Activated gamma-delta T cell treated with anti-CD3 and anti-CD28 coated beads, Interleukin-2, amount 50 U/mL, for 16 hours (primary cell): ENCODE results near the gene GALNT18.
"Not testable (repeated sequence)": the region's sequence is repeated elsewhere in the genome, so short reads cannot be mapped to it uniquely, and the experiment has no call there.

ENCODE experiments used
- DNase-seq: peaks from one replicate; pipeline ENCODE4 v3.0.0-alpha.2; 2020; ENCODE audit warnings: low read depth

Gene GALNT18

DNA sequence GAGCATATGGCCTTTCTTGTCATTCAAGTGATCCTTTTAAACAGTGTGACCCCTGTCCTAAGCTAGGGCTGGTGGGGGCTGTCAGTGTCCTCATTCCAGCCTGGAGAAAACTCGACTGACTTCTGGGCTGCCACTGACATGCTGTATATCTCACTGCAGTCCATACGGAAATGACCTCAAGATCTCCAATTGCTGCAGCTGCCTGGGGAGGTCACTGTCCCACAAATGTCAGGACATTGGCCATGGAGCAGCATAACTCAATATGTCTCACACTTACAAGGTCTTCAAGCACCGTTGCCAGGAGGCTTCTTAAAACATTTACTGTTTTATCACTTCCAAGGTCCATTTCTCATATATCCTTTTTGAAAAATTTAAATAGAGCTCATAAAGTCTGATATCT, 240.9 kb downstream of the GALNT18 start:
- DNase-seq: no peak

DNA sequence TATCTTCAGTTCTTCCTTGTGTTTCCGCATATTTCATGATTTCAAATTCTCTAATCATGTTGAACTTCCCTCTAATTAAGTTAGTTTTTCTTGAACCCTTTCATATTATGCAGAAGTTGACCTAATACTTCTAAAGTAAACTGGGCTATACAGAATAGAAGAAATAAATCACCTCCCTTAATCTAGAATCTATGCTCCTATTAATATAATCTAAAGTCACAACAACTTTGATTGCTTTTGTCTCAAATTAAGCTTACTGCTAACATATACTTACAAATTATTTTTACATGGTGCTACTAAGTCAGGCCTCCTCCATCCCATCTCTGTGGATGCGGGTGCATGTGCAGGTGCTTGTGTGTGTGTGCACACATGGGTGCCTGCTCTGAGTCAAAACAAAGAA, 241.5 kb downstream of the GALNT18 start:
- DNase-seq: no peak

DNA sequence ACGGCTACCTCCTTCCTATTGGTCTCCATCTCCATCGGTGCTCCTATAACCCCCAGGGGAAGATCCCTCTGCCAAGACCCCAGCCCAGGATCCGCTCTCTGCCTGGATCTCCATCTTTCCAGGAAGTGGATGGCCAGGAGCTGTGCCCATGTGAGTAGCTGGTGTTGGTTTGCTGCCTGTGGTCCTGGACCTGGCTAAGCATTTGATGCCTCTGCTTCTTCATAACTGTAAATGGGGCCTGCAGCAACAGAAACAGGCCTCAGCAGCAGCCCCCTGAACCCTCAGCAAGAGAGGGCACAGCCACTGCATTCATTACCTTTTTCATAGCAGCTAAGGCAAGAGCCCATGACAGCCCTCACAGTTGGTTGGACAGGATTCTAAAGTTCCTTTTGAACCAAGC, 242.1 kb downstream of the GALNT18 start:
- DNase-seq: no peak

DNA sequence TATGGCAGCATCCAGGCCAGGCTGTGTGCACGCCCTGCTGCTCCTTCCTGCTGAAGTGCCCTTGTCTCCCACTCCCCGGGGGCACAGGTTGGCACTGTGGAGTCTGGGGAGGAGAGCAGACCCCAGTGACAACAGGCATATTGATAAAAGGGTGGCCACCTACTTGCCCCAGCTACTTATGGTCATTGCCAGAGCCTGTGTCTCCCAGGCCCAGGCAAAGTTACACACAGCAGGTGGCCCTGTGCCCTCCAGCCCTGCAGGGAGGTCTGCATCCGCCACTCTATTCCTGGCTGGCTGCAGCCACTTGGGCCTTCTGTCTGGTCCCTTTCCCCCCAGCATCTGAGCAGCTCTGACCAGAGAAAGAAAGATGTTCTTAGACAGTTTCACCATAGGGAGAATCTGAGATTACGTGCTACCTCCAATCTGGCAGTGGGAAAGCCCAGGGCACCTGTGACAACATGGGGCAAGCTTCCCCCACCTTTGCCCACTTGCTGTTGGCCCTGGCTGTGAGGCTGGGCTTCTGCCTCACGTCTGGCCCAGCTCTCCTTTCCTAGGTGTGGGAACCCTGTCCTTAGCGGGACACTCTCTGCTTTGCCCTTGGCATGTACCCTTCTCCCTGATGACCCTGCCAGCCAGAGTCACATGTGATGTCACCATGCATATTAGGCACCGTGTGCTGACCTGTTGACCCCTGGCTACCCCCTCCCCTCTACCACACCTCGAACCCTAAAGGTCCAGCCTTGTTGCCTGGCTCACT, 243.4 kb downstream of the GALNT18 start:
- DNase-seq: no peak

DNA sequence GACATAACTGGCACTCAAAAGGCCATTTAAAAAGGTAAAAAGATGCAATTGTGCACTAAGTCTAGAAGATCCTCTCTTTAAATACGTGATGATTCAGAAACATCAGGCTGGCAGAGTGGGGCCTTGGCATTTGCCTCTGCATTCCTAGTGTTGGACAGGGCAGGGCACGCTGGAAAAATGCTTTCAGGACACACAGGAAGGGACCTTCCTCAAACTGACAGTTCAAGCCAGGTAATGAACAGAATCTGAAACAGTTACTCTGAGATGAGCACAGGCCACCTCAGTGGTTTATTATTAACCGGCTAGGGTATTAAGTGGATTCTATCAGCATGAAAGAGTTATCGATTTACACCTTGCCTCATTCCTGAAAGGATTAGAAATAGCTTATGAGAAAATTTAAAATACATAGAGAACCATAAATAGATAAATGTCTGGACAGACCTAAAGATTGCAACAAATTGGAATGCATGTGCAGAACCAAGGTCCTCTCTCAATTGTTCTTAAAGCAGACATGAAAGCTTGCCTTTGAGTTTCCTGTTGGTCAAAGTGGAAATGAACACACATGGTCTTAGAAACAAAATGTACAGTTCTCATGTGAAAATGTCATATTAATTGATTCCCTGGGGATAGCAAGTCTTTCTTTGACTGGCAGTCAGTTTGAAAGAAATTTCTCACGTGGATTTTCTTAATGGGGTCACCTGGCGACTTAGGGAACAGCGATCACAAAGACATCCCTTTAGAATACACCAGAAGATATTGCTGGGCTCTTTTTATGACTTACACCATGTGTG, 247.3 kb downstream of the GALNT18 start:
- no peak for DNase-seq

DNA sequence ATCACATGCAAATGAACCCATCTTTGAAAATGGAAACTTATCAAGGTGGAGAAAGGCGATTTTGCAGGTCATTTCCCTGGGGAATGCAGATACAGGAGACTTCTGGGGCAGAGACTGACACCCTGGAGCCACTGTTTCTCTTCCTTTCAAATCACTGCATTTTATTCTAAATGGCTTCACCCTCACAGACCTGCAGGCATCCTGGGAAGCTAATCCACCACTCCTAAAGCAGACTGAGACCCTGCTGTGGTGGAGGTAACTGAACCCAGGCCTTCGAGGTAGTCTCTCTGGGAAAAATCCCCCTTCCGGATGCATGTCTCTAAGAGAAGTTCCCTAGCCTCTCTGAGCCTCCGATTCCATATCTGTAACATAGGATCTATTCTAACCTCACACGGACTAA, 247.9 kb downstream of the GALNT18 start:
- no peak for DNase-seq

GRCh38 chr11:11372461-11372860, 249.3 kb downstream of the GALNT18 start:
- DNase-seq: no peak

DNA sequence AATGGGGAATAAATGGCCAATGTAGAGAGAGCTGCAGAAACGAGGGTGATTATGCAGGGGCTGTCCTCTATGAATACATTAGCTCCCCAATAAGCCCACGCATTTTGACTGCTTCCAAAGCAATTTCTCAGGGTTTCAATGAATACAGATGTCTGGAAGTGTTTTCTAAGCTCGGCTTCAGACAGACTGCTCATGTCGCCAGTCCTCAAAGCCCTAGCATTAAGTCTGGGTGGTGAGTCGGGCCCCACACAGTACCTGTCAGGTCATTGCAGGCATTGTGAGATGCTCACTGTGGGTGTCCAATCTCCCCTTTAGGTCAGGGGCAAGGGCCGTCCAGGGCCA, 250.9 kb downstream of the GALNT18 start:
- no peak for DNase-seq

GRCh38 chr11:11370255-11370961, 251.4 kb downstream of the GALNT18 start:
- DNase-seq: no peak

DNA sequence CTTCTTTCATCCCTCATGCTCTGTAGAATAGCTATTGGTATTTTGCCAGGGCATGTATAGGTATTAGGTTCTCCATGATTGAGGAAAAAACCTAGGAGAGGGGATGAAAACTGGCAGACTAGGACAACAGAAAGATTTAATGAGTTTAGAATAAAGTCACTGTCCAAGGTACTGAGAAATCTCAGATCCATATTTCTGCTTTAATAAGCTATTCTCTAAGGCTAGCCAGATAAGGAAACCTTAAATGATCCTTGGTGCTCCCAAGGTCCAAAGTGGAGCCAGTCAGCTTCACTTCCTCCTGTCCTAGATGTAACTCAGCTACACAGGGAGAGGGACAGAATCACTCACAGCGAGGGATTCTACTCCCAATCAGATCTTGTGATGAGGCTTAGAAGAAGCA, 255.0 kb downstream of the GALNT18 start:
- DNase-seq: no peak

GRCh38 chr11:11363674-11364073, 258.1 kb downstream of the GALNT18 start:
- DNase-seq: no peak

- no peak for DNase-seq
These were observed 262.2 kb downstream of the GALNT18 start for GRCh38 chr11:11359611-11360010.

GRCh38 chr11:11356842-11357241, 265.0 kb downstream of the GALNT18 start:
- no peak for DNase-seq

DNA sequence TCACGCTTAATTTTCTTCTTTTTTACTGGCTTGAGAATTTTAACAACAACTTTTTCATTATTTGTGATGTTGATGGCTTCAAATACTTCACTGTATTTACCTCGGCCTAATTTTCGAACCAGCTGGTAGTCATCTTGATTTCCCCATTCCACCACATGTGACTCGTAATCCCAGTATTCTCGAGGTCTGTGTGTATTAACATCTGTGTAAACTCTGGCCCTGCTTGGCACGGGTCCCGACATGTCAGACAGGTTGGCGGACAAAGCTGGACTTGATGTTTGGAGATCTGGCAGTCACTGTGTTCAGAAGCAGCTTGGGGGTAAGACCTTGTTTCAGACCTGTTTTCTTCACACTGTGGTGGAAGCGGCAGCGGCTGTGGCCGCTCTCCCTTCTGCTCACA, 268.9 kb downstream of the GALNT18 start, which contains the start of gene CSNK2A3:
CSNK2A3 (minus strand) TSS at position 373 of the 400 bp plus-strand sequence; CDS start at position 242, 131 bp downstream.
- not testable (repeated sequence) for DNase-seq

DNA sequence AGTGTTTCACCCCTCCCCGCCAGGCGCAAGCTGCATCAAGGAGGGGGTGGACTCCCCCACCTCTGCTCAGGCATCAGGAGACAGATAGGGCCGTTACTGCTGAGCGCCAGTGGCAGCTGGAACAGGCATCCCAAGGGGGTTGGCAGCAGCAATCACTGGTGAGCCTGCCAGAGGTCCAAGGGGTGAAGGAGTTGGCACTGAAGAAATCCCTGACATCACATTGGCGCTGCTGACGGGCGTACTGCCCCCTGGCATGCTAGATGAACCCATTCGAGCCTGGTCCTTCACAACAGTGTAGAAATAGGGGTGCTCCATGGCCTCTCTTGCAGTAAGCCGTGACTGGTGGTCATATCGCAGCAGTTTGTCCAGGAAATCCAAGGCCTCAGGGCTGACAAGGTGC, 270.0 kb downstream of the GALNT18 start:
- not testable (repeated sequence) for DNase-seq

- no peak for DNase-seq
These were observed 270.7 kb downstream of the GALNT18 start for GRCh38 chr11:11351042-11351586.

DNA sequence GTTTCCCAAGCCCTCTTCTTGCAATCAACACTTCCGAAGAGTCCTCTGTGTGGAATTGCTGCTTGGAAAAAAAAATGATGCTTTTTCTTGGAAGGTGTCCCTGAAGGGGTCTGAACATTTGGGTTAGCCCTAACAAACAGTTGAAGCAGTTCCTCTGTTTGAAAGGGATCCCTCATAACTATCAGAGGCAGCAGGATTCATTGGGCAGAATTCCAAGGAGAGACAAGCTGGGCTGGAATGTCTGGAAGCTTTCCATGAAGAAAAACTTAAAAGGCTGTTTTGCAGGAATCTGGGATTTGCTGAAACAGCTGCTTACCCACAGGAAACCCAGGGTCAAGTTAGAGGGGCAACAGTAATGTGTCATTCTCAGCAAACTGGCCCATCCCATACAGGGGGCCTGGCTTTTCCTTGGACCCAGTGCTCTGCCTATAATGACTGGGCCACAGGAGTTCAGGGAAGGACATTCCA, 271.9 kb downstream of the GALNT18 start:
- DNase-seq: no peak

- DNase-seq: no peak
These were observed 272.5 kb downstream of the GALNT18 start for GRCh38 chr11:11349106-11349825.

- DNase-seq: no peak
These were observed 273.5 kb downstream of the GALNT18 start for GRCh38 chr11:11348303-11348702.

- DNase-seq: no peak
These were observed 274.2 kb downstream of the GALNT18 start for GRCh38 chr11:11347592-11347991.

DNA sequence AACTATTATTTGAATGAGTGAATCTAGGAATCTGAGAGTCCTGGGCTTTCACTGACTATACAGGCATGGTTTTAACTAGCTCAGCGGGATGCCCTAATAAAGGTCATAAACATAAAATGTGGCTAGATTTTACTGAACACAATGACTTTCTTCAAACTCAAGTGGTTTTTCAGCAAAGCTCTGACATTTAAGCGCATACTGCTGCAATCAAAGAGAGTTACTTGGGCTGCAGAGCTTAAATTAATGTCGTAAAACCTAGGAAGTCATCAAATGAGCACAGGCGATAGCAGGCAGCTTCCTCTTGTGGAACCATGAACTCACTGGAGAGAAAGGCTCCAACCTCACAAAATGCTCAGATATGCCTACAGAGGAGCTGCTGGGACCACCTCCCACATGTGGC, 275.5 kb downstream of the GALNT18 start:
- no peak for DNase-seq

- no peak for DNase-seq
These were observed 276.7 kb downstream of the GALNT18 start for GRCh38 chr11:11345099-11345498.
